DLD1 (cell line): ENCODE measurements around the gene PYGB.
"Not testable (repeated sequence)": the region's sequence is repeated elsewhere in the genome, so short reads cannot be mapped to it uniquely, and the experiment has no call there.

Experiments used
- in situ Hi-C: cut with HindIII; loops from 2 replicates; pipeline ENCODE4 v1.10.0; 2017; ENCODE audit warnings: low sequenced_read_pairs

Gene PYGB

GRCh38 chr20:25247518-25247955 is 348 bp upstream of the PYGB start:
- in situ Hi-C loops: no loop called here

DNA sequence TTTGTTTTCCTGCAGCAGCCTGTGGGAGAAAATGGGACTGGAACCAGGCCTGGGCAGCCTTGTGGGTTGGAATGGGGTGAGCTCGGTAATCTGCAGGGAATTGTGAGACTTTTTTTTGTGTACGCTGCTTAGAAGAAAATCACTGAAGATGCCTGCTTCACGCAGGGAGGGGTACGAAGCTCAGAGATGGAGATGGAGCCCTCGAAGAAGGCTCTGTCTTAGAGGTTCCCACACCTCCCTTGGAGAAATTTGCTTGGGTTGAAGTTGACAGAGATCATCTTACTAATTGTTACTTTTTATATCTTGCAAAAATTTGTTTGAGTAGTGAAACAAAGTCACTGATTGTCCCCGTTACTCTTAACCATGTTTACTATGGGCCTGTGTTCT is 894 bp downstream of the PYGB start:
- in situ Hi-C loops: no loop called here

- in situ Hi-C loops: no loop called here
These were observed 1.5 kb downstream of the PYGB start for GRCh38 chr20:25249198-25249931.

DNA sequence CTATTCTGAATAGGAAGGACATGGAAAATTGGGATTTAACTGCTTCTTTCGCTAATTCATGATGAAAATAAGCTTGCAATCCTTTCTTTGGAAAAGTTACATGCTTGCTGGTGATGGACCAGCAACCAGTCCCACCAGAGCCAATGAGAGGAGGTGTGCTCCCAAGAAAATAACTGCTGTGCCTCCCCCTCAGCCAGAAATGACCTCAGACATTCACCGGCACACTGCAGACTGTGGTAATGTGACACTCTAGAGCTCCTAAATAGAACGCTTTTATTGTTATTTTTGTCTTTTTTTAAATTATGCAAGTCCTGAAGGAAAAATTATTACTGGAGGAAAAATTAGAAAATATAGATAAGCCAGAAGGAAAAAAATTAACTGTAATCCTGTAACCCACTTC is 2.6 kb downstream of the PYGB start:
- in situ Hi-C loops: no loop called here

- in situ Hi-C loops: no loop called here
These were observed 3.1 kb downstream of the PYGB start for GRCh38 chr20:25251019-25251418.

DNA sequence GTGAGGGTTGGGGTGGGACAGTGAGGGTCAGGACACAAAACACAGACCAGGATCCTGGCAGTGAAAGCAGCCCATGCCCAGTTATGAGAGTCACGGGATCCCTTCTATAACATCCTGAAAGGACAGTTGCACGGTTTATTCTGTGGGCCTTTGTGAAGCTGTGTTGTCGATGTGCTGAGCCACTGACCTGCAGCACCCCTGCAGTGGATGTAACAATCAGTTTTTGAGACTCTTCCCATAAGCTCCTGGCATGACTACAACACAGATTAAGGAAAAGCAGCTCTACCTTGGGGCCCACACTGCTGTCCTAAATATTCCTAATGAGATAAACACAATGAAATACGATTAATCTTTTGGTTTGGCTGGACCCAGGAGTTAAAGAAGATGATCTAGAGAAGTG is 3.7 kb downstream of the PYGB start:
- in situ Hi-C loops: no loop called here

DNA sequence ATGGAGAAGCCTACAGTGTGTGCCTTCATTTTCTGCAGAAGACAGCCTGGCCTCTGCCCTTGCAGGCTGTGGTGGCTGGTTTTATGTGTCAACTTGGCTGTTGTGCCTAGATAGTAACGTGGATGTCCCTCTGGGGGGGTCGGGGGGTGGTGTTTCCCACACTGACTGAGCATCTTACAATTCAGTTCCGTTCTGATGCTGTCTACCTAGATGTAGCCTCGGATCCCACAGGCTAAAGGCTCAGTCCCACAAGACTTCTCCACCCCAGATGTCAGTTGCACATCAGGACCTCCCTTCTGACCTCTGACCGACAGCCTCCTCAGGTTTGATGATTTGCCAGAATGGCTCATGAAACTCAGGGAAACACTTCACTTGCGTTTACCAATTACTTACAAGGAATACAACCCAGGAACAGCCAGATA is 4.4 kb downstream of the PYGB start:
- in situ Hi-C loops: no loop called here

GRCh38 chr20:25252686-25253421 is 5.0 kb downstream of the PYGB start:
- in situ Hi-C loops: no loop called here

- in situ Hi-C loops: no loop called here
These were observed 5.9 kb downstream of the PYGB start for GRCh38 chr20:25253606-25254275.

DNA sequence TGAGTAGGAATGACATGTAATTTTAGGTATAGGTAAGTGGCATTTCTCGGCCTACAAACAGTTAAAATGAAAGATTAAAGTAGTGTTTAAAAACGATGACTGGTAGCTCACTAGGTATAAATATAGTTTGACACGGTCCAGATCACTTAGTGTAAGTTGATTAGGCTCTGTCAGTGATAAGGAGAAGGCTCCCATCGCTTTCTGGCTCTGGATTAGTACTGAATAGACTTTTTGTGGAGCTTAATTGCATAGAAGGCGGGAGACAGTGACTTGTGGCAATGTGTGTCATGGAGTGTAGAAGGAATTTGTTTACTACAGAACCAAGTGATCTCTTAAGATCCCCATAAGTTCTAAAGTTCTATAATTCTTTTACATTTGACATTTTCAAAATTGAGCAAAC is 6.7 kb downstream of the PYGB start:
- in situ Hi-C loops: no loop called here

- in situ Hi-C loops: no loop called here
These were observed 7.2 kb downstream of the PYGB start for GRCh38 chr20:25254986-25255680.

DNA sequence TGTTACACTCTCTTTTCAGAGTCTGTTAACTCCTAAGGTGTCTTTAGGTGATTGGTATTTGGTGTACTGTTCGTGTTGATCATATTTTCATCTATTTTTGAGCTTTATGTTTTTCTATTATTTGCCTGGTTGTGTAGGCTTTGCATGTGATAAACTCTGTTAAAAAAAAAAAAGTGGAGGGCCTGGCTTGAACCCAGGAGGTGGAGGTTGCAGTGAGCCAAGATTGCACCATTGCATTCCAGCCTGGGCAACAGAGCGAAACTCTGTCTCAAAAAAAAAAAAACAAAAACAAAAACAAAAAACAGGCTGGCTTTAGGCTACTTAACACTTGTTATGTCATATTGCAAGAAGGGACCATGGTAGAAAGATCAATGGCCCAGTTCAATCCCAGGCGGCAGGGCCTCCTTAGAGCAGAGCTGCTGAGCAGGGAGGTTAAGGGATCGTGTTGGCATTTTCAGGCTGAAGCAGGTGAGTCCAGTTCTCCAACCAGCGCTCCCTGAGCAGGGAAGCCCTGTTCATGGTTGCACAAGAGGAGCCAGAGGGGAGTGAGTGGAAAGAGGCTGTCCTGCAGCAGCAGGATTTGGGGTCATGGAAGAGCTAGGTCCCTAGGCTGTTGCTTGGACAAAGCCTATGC is 8.5 kb downstream of the PYGB start:
- in situ Hi-C loops: no loop called here

DNA sequence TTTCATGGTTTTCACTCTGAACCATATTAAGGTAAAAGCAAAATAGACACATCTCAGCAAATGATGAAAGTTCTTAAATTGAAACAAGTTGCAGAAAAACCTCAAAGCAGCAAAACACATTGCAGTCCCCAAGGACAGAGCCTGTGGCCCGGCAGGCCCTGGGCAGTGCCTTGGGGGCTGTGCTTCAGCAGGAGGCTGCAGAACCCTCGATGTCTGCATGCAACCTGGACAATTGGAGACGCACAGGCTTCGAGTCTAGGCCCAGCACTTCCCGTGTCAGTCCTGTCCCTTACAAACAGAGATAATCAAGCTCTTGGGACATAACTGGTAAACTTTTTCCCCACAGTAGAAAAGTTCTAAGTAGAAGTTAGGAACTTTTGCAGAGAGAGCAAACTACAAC is 9.2 kb downstream of the PYGB start:
- in situ Hi-C loops: no loop called here

DNA sequence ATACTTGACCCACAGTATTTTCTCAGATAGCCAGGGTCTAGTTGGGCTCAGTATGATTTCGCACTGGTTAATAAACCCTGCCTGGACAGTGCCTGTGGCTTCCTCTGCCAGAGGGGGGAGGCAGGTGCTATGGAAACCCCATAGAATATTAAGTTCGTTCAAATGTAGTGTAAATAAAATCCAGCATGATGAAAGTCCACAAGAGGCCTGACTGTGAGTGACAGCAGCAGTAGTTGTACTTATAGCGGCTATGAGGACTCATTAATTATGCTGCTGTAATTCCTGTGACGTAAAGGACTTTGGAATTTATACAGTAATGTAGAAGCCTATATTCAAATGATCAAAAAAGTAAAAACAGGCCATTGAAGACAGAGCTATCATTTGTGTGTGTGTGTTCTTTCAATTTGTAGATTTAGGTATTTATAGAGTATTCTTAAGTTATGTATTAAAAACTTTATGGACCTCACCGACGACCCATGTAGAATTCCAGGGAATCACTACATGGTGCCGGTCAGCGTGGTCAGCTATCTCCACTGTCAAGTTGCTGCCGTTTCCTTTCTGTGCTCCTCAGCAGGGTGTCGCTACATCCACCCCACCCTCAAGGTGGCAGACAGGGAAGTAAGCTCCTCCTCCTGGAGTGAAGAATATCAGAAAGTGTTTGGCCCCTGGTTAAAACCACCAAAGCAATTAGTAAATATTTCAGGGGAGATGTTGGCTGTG is 10.0 kb downstream of the PYGB start:
- in situ Hi-C loops: no loop called here

GRCh38 chr20:25258476-25258805 is 10.6 kb downstream of the PYGB start:
- in situ Hi-C loops: no loop called here

- in situ Hi-C loops: no loop called here
These were observed 10.9 kb downstream of the PYGB start for GRCh38 chr20:25258828-25259227.

DNA sequence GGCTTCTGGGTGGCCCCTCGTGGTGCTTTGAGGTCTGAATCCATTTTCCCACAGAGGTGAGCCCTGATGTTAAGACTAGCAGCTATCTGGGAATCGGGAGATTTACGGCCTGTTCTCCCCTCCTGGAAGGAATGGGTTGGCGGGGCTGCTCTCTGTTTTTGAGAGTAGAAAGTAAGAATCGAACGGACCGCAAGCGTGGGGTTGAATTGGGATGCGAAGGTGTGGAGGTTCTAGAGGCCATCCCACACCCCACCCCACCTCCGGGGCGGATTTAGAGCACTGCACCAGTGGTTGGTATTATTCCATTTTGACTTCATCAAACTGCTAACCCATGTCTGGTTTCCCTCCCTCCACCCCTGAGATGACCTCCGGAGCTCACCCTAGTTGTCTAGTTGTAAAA is 11.5 kb downstream of the PYGB start:
- in situ Hi-C loops: no loop called here

- in situ Hi-C loops: no loop called here
These were observed 11.9 kb downstream of the PYGB start for GRCh38 chr20:25259788-25260254.

DNA sequence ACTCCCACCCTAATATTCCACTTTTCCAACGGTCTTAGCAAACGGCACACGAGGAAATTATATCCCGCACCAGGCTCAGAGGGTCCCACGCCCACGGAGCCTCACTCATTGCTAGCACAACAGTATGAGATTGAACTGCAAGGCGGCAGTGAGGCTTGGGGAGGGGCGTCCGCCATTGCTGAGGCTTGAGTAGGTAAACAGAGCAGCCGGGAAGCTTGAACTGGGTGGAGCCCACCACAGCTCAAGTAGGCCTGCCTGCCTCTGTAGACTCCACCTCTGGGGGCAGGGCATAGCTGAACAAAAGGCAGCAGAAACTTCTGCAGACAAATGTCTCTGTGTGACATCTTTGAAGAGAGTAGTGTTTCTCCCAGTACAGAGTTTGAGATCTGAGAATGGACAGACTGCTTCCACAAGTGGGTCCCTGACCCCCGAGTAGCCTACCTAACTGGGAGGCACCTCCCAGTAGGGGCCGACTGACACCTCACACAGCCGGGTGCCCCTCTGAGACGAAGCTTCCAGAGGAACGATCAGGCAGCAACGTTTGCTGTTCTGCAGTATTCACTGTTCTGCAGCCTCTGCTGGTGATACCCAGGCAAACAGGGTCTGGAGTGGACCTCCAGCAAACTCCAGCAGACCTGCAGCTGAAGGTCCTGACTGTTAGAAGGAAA is 13.0 kb downstream of the PYGB start:
- in situ Hi-C loops: not testable (repeated sequence)
